AG09309 (cell line): ENCODE data around the gene MPP3.

Experiments
- DNase-seq: peaks from one replicate; pipeline ENCODE4 v3.0.0-alpha.2; 2010; ENCODE audit warnings: low read depth
- H3K4me3 ChIP-seq: 2 replicates; pipeline ENCODE4 v1.5.1; 2011; ENCODE audit warnings: mild to moderate bottlenecking, low read depth, low read length, moderate library complexity; ENCODE audit not compliant: control insufficient read depth
- TF ChIP-seq, protein P1 (sequence below): IDR thresholded peaks from 2 replicates; pipeline ENCODE4 v1.5.1; 2011; ENCODE audit warnings: mild to moderate bottlenecking, low read depth, low read length, inconsistent platforms; ENCODE audit not compliant: insufficient read depth, control insufficient read depth; ENCODE audit errors: missing control alignments

Gene MPP3

DNA sequence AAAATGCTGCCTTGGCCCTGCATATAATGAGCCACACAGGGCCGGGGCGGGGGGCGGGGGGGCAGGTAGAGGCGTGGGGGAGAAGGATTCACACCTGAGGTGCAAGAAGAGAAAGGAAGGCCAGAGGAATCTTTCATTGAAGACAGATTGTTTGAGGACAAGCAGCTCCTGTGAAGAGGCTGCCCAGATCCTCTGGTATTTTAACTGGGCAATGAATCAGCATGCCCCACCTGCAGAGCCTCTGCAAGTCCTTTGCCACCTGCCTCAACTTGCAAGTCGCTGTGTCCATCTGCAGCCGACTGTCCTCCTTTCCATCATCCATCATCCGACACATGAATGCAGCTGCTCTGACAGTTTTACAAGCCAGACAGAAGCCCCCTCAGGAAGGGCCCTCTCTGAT, 73.1 kb downstream of the MPP3 start:
- no peak overlapping the region for H3K4me3 ChIP-seq
- DNase-seq, result no peak
- TF ChIP-seq, protein P1, sequence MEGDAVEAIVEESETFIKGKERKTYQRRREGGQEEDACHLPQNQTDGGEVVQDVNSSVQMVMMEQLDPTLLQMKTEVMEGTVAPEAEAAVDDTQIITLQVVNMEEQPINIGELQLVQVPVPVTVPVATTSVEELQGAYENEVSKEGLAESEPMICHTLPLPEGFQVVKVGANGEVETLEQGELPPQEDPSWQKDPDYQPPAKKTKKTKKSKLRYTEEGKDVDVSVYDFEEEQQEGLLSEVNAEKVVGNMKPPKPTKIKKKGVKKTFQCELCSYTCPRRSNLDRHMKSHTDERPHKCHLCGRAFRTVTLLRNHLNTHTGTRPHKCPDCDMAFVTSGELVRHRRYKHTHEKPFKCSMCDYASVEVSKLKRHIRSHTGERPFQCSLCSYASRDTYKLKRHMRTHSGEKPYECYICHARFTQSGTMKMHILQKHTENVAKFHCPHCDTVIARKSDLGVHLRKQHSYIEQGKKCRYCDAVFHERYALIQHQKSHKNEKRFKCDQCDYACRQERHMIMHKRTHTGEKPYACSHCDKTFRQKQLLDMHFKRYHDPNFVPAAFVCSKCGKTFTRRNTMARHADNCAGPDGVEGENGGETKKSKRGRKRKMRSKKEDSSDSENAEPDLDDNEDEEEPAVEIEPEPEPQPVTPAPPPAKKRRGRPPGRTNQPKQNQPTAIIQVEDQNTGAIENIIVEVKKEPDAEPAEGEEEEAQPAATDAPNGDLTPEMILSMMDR, result no peak

DNA sequence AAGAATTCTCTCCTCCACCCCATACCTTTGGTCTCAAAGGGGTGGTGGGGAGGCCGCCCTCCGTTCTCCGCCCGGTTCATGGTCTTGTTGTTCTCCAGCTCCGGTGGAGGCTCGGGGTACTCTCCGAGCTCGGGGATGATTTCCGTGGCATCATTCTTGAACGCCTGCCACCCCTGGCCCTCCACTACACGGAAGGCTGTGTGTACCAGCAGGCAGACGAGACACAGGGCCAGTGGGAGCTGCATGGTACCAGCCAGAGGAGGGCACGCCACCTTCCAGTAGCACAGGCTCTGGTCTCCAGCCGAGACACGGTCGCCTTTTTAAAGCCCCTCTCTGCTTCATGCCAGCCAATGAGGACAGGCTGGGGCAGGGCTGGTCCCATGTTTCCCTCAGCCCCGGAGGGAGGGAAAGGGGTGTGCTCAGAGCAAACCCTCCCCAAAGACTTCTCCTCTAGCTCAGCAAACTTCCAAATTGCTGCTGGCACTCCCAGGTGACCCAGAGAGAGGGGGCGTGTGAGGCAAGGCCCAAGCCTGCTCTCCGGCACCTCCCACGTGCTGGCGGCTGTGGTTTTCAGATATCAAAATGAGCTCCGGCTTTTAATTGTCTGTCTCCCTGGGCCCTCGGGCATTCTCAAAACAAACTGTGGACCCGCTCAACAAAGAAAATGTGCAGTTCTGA, 74.3 kb downstream of the MPP3 start, which contains the start of gene SOST:
TSS of gene SOST (minus strand) at position 295 of the 678 bp plus-strand sequence. CDS start at position 245, 50 bp downstream.
- no peak within 1 kb of the TSS for H3K4me3 ChIP-seq
- no peak for DNase-seq
- TF ChIP-seq, protein P1, result no peak

DNA sequence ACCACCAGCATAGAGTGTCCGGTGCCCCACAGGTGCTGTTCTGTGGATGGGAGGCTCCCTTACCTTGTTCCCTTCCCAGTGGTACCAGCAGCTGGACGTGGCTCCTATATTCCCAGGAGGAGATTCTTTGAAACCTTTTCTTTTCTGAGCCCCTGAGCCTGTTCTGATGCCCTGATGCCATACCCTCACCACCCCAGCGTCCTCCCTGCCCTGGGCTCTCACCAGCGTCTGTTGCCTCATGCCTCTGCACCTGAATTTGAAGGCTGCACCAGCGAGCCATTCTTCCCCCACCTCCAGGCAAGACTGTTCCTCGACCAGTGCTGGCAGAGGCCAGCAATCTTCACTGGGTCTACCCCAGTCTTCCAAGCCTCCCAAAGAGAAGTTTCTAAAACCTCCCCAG, 74.9 kb downstream of the MPP3 start:
- TF ChIP-seq, protein P1, result no peak
- DNase-seq, result no peak
- H3K4me3 ChIP-seq, result no peak overlapping the region

DNA sequence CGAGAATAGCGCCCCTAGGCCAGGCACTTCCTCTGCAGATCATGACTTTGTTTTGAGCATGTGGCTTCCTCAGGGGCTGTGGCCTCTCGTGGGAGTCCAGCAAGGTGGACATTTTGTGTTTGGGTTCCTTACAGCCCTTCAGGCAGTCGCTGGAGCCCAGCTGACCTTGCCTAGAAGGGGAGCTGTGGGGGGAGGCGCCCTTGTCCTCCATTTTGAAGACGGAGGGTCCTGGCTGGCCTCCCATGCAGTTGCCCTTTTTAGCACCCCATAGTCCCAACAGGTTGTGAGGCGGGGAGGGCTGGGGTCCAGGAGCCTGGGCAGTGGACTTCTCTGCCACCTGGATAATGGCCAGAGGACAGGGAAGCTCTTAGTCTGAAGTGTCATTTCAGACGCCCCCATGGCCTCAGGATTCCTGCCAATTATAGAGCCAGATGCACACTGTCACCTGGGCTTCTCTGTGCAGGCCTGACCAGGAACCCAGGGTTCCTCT, 75.7 kb downstream of the MPP3 start:
- TF ChIP-seq, protein P1, result no peak
- H3K4me3 ChIP-seq, result no peak overlapping the region
- DNase-seq, result no peak

DNA sequence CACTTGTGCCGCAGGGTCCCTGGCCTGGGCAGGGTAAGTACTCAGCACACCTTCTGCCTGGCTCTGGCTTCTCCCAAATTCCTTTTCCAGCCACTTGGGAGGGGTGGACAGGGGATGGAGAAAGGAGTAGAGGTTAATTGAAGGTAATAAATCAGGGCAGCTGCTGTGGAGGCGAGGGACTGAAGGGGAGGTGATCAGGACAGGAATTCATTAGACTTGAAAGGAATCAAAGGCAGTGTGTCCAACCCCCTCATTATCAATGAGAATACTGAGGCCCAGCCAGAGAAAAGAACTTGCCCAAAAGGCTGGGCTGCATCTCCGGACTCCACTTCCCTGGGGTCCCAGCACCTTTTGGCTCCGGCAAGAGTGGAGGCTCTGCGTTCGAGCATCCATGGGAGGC, 76.7 kb downstream of the MPP3 start:
- no peak overlapping the region for H3K4me3 ChIP-seq
- TF ChIP-seq, protein P1, result no peak
- no peak for DNase-seq

DNA sequence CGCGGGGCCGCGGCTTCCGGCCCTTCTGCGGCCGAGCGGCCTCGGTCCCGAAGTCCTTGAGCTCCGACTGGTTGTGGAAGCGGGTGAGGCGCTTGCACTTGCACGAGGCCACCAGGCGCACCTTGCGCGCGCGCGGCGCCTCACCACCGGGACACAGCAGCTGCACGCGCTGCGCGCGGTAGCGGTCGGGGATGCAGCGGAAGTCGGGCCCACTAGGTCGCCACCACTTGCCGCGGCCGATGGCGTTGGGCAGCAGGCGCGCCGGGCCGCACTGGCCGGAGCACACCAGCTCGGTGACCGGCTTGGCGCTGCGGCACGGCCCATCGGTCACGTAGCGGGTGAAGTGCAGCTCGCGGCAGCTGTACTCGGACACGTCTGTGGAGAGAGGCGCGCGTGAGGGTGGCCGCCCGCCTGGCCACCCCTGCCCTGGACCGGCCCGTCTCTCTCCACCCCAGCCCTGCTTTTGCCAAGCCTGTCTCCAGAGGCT, 77.5 kb downstream of the MPP3 start:
- DNase-seq, result no peak
- TF ChIP-seq, protein P1, result no peak
- H3K4me3 ChIP-seq, result no peak overlapping the region
